OCI-LY3 (cell line): ENCODE data around the gene OGG1.

Experiments
- EZH2phosphoT487 ChIP-seq: fragments of 200-600 bp; shearing (Covaris generic); IDR thresholded peaks from 2 replicates; pipeline ENCODE4 v1.6.1; 2018; ENCODE audit warnings: antibody characterized with exemption, mixed run types, low read depth
- TF ChIP-seq, protein P1 (sequence below): fragments of 200-600, 300-600 bp; sonication (generic); IDR thresholded peaks from 2 replicates; pipeline ENCODE4 v1.5.1; 2014; ENCODE audit warnings: antibody characterized with exemption, low read length, low read depth

DNA sequence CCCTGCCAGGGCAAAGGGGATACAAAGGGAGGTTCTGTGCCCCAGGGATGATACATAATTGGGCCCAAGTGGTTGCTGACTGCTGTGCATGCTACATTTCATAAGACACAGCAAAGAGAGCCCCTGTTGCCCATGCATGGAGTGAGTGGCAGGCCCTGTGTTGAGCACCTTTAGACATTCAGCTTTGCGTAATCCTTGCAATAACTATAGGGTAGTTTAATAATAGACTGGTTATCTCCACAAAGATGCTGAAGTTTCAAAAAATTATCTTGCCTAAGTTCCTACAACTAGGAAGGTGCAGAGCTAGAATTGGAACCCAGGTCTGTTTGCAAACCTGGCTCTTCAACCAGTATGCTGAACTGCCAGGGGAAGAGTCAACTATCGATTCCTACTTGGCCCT, 1.7 kb upstream of the OGG1 start:
- TF ChIP-seq, protein P1, sequence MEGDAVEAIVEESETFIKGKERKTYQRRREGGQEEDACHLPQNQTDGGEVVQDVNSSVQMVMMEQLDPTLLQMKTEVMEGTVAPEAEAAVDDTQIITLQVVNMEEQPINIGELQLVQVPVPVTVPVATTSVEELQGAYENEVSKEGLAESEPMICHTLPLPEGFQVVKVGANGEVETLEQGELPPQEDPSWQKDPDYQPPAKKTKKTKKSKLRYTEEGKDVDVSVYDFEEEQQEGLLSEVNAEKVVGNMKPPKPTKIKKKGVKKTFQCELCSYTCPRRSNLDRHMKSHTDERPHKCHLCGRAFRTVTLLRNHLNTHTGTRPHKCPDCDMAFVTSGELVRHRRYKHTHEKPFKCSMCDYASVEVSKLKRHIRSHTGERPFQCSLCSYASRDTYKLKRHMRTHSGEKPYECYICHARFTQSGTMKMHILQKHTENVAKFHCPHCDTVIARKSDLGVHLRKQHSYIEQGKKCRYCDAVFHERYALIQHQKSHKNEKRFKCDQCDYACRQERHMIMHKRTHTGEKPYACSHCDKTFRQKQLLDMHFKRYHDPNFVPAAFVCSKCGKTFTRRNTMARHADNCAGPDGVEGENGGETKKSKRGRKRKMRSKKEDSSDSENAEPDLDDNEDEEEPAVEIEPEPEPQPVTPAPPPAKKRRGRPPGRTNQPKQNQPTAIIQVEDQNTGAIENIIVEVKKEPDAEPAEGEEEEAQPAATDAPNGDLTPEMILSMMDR, result no peak
- TF ChIP-seq EZH2phosphoT487, result no peak
